Hematopoietic multipotent progenitor cell treated with erythropoietin and hydrocortisone succinate and interleukin-3 and kit ligand, for 6 days (in vitro differentiated cells): ENCODE results near the gene ARFGEF2.
A peak's percentile ranks its signal among the peaks of the same experiment; 100 is the strongest.
"Not testable (repeated sequence)": the region's sequence is repeated elsewhere in the genome, so short reads cannot be mapped to it uniquely, and the experiment has no call there.

Experiments
- DNase-seq: peaks from one replicate; pipeline ENCODE4 v3.0.0-alpha.2; 2015

The ARFGEF2 gene

GRCh38 chr20:48930035-48930434, 8.5 kb downstream of the ARFGEF2 start:
- DNase-seq: peak; percentile 74

- DNase-seq: no peak
Observed at GRCh38 chr20:48930878-48931277, 9.4 kb downstream of the ARFGEF2 start.

GRCh38 chr20:48931527-48932374, 10.2 kb downstream of the ARFGEF2 start:
- no peak for DNase-seq

- no peak for DNase-seq
Observed at GRCh38 chr20:48932375-48932941, 10.9 kb downstream of the ARFGEF2 start.

GRCh38 chr20:48933017-48933766, 11.7 kb downstream of the ARFGEF2 start:
- DNase-seq: no peak

GRCh38 chr20:48934273-48934877, 12.9 kb downstream of the ARFGEF2 start:
- DNase-seq: not testable (repeated sequence)

GRCh38 chr20:48934966-48935365, 13.5 kb downstream of the ARFGEF2 start:
- DNase-seq: not testable (repeated sequence)

- not testable (repeated sequence) for DNase-seq
Observed at GRCh38 chr20:48936178-48936577, 14.7 kb downstream of the ARFGEF2 start.

- no peak for DNase-seq
Observed at GRCh38 chr20:48937674-48938073, 16.2 kb downstream of the ARFGEF2 start.

GRCh38 chr20:48938670-48939069, 17.2 kb downstream of the ARFGEF2 start:
- no peak for DNase-seq

- DNase-seq: no peak
Observed at GRCh38 chr20:48940170-48940569, 18.7 kb downstream of the ARFGEF2 start.

GRCh38 chr20:48941467-48941866, 20.0 kb downstream of the ARFGEF2 start:
- no peak for DNase-seq

GRCh38 chr20:48942730-48943129, 21.2 kb downstream of the ARFGEF2 start:
- no peak for DNase-seq

- no peak for DNase-seq
Observed at GRCh38 chr20:48944663-48945297, 23.3 kb downstream of the ARFGEF2 start.

GRCh38 chr20:48945840-48946514, 24.5 kb downstream of the ARFGEF2 start:
- DNase-seq: no peak

GRCh38 chr20:48948612-48949011, 27.1 kb downstream of the ARFGEF2 start:
- no peak for DNase-seq

GRCh38 chr20:48949304-48950170, 28.0 kb downstream of the ARFGEF2 start:
- peak; percentile 61 for DNase-seq

GRCh38 chr20:48951041-48951440, 29.5 kb downstream of the ARFGEF2 start:
- DNase-seq: no peak

GRCh38 chr20:48951646-48952045, 30.1 kb downstream of the ARFGEF2 start:
- DNase-seq: no peak

- DNase-seq: no peak
Observed at GRCh38 chr20:48952656-48953055, 31.1 kb downstream of the ARFGEF2 start.

GRCh38 chr20:48953653-48954052, 32.1 kb downstream of the ARFGEF2 start:
- no peak for DNase-seq
